Rectal smooth muscle tissue (tissue), 1 donor: ENCODE measurements around the gene OR2H1.
"Not testable (repeated sequence)": the region's sequence is repeated elsewhere in the genome, so short reads cannot be mapped to it uniquely, and the experiment has no call there.

ENCODE experiments used
- H3K27ac ChIP-seq: one replicate; pipeline ENCODE4 v1.7.0; 2013; ENCODE audit warnings: low read depth, low read length, inconsistent platforms
- H3K27me3 ChIP-seq: one replicate; pipeline ENCODE4 v1.7.0; 2013; ENCODE audit warnings: low read length; ENCODE audit not compliant: control insufficient read depth, insufficient read depth
- H3K36me3 ChIP-seq: one replicate; pipeline ENCODE4 v1.7.0; 2013; ENCODE audit warnings: low read length; ENCODE audit not compliant: control insufficient read depth, insufficient read depth
- H3K4me1 ChIP-seq: one replicate; pipeline ENCODE4 v1.7.0; 2013; ENCODE audit warnings: low read length; ENCODE audit not compliant: control insufficient read depth, insufficient read depth
- H3K4me3 ChIP-seq: one replicate; pipeline ENCODE4 v1.7.0; 2013; ENCODE audit warnings: low read length
- H3K9ac ChIP-seq: one replicate; pipeline ENCODE4 v1.7.0; 2013; ENCODE audit warnings: low read length

The OR2H1 gene

DNA sequence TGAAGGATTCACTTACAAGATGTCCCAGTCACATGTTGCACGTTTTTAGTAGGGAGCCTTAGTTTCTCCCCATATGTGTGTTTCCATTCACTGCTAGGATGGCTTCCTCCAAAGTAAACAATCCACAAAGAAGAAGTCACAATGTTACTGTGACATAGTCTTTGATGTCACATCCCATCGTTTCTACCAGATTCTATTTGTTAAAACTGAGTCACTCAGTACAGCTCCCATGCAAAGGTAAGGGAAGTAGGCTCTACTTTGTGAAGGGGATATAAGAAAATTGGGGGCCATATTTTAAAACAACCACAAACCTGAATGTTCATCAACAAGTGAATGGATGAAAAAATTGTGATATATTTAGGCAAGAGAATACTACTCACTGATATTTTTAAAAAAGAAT lies at the start of gene OR2H1, which contains the start of gene OR11A1:
Gene OR2H1, plus strand, starts transcription at position 185 of the 400 bp plus-strand sequence. CDS start 4,615 bp downstream, outside the sequence.
Gene OR11A1, minus strand, starts transcription at position 101 of the 400 bp plus-strand sequence. CDS start 29,430 bp downstream, outside the sequence.
- Histone ChIP-seq H3K9ac (no peak within 1 kb of the TSS), H3K4me3 (no peak within 1 kb of the TSS), H3K4me1 (no peaks in the 10 kb centered on the region), H3K27ac (no peak within 1 kb of the TSS), H3K27me3 (no peaks in the 10 kb centered on the region), H3K36me3 (no peaks in the 10 kb centered on the region)

GRCh38 chr6:29414588-29414987 lies 42.4 kb upstream of the OR2H1 start, which contains the start of gene OR12D1:
TSS of gene OR12D1 (plus strand) at chr6:29414928.
- H3K27me3 ChIP-seq = no peaks in the 10 kb centered on the region
- no peaks in the 10 kb centered on the region for H3K4me1 ChIP-seq
- H3K9ac ChIP-seq = no peak within 1 kb of the TSS
- no peaks in the 10 kb centered on the region for H3K36me3 ChIP-seq
- H3K4me3 ChIP-seq = no peak within 1 kb of the TSS
- H3K27ac ChIP-seq = no peak within 1 kb of the TSS

- Histone ChIP-seq H3K4me1 (no peaks in the 10 kb centered on the region), H3K27ac (no peak overlapping the region), H3K9ac (no peak overlapping the region), H3K4me3 (no peak overlapping the region), H3K27me3 (no peaks in the 10 kb centered on the region), H3K36me3 (no peaks in the 10 kb centered on the region)
These were observed 37.4 kb upstream of the OR2H1 start for GRCh38 chr6:29419516-29419915.

DNA sequence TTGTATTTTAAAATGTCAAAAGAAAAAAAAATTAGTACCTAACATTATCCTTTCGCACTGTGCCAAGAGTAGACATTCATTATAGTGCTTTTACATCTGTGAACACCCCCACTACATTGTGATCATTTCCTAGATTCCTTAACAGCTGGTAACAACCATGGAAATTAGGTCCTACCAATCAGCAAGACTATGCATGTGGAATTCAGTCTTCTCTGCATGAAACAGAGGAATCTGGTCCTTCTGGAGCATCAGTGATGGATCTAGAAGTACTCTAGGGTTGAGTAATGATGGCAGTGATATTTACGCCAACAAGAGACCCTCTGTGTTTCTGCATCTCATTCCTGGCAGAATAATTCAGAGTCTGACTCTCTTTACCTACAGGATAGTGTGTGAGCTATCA lies 32.8 kb upstream of the OR2H1 start:
- Histone ChIP-seq H3K27me3 (no peaks in the 10 kb centered on the region), H3K4me3 (no peak overlapping the region), H3K27ac (no peak overlapping the region), H3K9ac (no peak overlapping the region), H3K36me3 (no peaks in the 10 kb centered on the region), H3K4me1 (no peaks in the 10 kb centered on the region)

- Histone ChIP-seq H3K27ac (no peak overlapping the region), H3K4me1 (no peaks in the 10 kb centered on the region), H3K9ac (no peak overlapping the region), H3K27me3 (no peaks in the 10 kb centered on the region), H3K36me3 (no peaks in the 10 kb centered on the region), H3K4me3 (no peak overlapping the region)
These were observed 32.4 kb upstream of the OR2H1 start for GRCh38 chr6:29424575-29424974.

DNA sequence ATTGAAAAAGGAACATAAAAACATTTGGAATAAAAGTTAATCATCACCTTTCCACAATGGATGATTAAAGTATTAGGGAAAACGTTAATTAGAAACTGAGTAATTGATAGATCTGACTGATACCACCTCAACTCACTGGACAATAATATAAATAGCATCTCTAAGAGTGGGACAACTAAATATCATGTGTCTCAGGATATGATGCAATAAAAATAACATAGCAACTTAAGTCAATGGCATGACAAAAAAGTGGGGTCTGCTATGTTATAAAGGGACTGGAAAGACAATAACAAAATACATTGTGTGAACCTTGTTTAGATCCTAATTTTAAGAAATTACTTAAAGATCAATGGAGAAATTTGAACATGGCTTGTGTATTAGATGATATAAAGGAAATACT lies 31.9 kb upstream of the OR2H1 start:
- Histone ChIP-seq H3K27ac (no peak overlapping the region), H3K36me3 (no peaks in the 10 kb centered on the region), H3K4me3 (no peak overlapping the region), H3K9ac (no peak overlapping the region), H3K27me3 (no peaks in the 10 kb centered on the region), H3K4me1 (no peaks in the 10 kb centered on the region)

- no peaks in the 10 kb centered on the region for H3K27me3 ChIP-seq
- no peaks in the 10 kb centered on the region for H3K4me1 ChIP-seq
- no peak overlapping the region for H3K27ac ChIP-seq
- H3K9ac ChIP-seq = no peak overlapping the region
- no peaks in the 10 kb centered on the region for H3K36me3 ChIP-seq
- no peak overlapping the region for H3K4me3 ChIP-seq
These were observed 30.3 kb upstream of the OR2H1 start for GRCh38 chr6:29426654-29427053.

DNA sequence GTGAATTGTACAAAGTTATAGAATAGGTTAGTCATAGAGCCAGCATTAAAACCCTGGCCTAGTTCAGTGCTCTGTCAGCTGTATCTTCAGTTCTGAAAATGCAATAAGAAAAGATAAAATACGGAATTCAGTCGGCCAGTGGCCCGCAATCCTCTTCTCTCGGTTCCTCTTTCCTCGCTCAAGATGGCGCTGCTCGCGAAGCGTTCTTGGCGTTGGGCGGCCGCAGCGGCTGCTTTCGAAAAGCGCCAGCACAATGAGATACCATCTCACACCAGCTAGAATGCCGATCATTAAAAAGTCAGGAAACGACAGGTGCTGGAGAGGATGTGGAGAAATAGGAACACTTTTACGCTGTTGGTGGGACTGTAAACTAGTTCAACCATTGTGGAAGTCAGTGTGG lies 20.2 kb upstream of the OR2H1 start:
- H3K27me3 ChIP-seq, H3K4me3 ChIP-seq, H3K4me1 ChIP-seq, H3K27ac ChIP-seq, H3K36me3 ChIP-seq, H3K9ac ChIP-seq: not testable (repeated sequence)

GRCh38 chr6:29439006-29439405 lies 17.9 kb upstream of the OR2H1 start, which contains the start of gene OR10C1:
TSS of gene OR10C1 (plus strand) at chr6:29439306. CDS start at chr6:29440016, 710 bp downstream.
- H3K27ac ChIP-seq = no peak within 1 kb of the TSS
- H3K36me3 ChIP-seq = no peaks in the 10 kb centered on the region
- H3K27me3 ChIP-seq = no peaks in the 10 kb centered on the region
- no peak within 1 kb of the TSS for H3K4me3 ChIP-seq
- H3K9ac ChIP-seq = no peak within 1 kb of the TSS
- no peaks in the 10 kb centered on the region for H3K4me1 ChIP-seq

GRCh38 chr6:29442719-29443118 lies 14.2 kb upstream of the OR2H1 start:
- Histone ChIP-seq H3K9ac (no peak overlapping the region), H3K27ac (no peak overlapping the region), H3K27me3 (no peaks in the 10 kb centered on the region), H3K36me3 (no peaks in the 10 kb centered on the region), H3K4me3 (no peak overlapping the region), H3K4me1 (no peaks in the 10 kb centered on the region)

DNA sequence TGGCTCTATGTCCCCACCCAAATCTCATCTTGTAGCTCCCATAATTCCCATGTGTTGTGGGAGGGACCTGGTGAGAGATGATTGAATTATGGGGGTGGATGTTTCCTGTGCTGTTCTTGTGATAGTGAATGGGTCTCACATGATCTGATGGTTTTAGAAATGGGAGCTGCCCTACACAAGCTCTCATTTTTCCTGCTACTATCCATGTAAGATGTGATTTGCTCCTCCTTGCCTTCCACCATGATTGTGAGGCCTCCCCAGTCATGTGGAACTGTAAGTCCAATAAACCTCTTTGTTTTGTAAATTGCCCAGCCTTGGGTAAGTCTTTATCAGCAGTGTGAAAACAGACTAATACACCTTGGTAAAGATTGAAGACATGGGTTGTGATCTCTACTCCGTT lies 12.9 kb upstream of the OR2H1 start:
- H3K36me3 ChIP-seq, H3K9ac ChIP-seq, H3K4me3 ChIP-seq, H3K4me1 ChIP-seq, H3K27ac ChIP-seq, H3K27me3 ChIP-seq: not testable (repeated sequence)

DNA sequence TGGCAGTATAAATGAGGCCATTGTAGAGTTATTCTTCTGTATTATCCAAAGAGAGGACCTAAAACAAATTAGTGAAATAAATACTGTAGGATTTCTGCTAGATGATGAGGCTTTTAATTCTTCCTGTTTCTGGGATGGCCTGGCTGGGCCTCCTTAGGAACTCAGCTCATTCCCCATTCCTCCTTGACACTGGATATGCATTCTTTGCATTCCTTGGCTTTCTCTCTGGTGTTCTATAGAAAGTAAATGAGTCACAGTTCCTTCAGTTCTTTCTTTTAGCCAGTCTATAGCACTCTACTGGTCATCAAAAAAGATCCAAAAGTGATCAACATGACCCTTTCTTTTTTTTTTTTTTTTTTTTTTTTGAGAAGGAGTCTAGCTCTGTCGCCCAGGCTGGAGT lies 9.3 kb upstream of the OR2H1 start:
- Histone ChIP-seq H3K27ac (no peak overlapping the region), H3K4me3 (no peak overlapping the region), H3K4me1 (no peaks in the 10 kb centered on the region), H3K27me3 (no peaks in the 10 kb centered on the region), H3K9ac (no peak overlapping the region), H3K36me3 (no peaks in the 10 kb centered on the region)

- Histone ChIP-seq H3K36me3 (no peaks in the 10 kb centered on the region), H3K27me3 (no peaks in the 10 kb centered on the region), H3K4me3 (no peak overlapping the region), H3K27ac (no peak overlapping the region), H3K4me1 (no peaks in the 10 kb centered on the region), H3K9ac (no peak overlapping the region)
These were observed 5.3 kb upstream of the OR2H1 start for GRCh38 chr6:29451471-29452193.
